Stimulated activated naive CD4-positive, alpha-beta T cell (primary cell): Measurements from ENCODE around the gene KCNQ1.

Experiments
- DNase-seq, 6 experiments: peaks; one replicate each; lab custom pipeline; 2025; lab: John Stamatoyannopoulos, UW

The KCNQ1 gene

GRCh38 chr11:2553886-2554285 lies 109.1 kb downstream of the KCNQ1 start:
- DNase-seq = no peak

- no peak for DNase-seq
These were observed 109.8 kb downstream of the KCNQ1 start for GRCh38 chr11:2554338-2555207.

GRCh38 chr11:2555336-2555735 lies 110.5 kb downstream of the KCNQ1 start:
- no peak for DNase-seq

GRCh38 chr11:2555891-2556290 lies 111.1 kb downstream of the KCNQ1 start:
- no peak for DNase-seq

- no peak for DNase-seq
These were observed 112.6 kb downstream of the KCNQ1 start for GRCh38 chr11:2557381-2557780.

- no peak for DNase-seq
These were observed 113.6 kb downstream of the KCNQ1 start for GRCh38 chr11:2558397-2558796.

GRCh38 chr11:2558861-2559526 lies 114.2 kb downstream of the KCNQ1 start:
- no peak for DNase-seq

GRCh38 chr11:2559527-2560311 lies 114.9 kb downstream of the KCNQ1 start:
- no peak for DNase-seq

GRCh38 chr11:2561696-2562581 lies 117.1 kb downstream of the KCNQ1 start:
- no peak for DNase-seq

- DNase-seq = no peak
These were observed 118.0 kb downstream of the KCNQ1 start for GRCh38 chr11:2562890-2563212.

GRCh38 chr11:2563213-2564007 lies 118.6 kb downstream of the KCNQ1 start:
- no peak for DNase-seq

- no peak for DNase-seq
These were observed 119.3 kb downstream of the KCNQ1 start for GRCh38 chr11:2564008-2564530.

GRCh38 chr11:2564588-2565425 lies 120.0 kb downstream of the KCNQ1 start:
- DNase-seq = no peak

GRCh38 chr11:2565447-2566222 lies 120.8 kb downstream of the KCNQ1 start:
- DNase-seq = no peak

GRCh38 chr11:2566223-2567025 lies 121.6 kb downstream of the KCNQ1 start:
- no peak for DNase-seq

- DNase-seq = no peak
These were observed 122.3 kb downstream of the KCNQ1 start for GRCh38 chr11:2567026-2567671.

GRCh38 chr11:2569321-2569721 lies 124.5 kb downstream of the KCNQ1 start:
- DNase-seq = no peak
